GM19455 (cell line): ENCODE data around the gene COX19.

Experiments
- ATAC-seq: cut with Tn5 transposase; IDR thresholded peaks from one replicate; pipeline ENCODE4 v1.9.1; 2021; ENCODE audit not compliant: unreplicated experiment

Gene COX19

GRCh38 chr7:979151-979550, 3.8 kb upstream of the COX19 start:
- no peak for ATAC-seq

GRCh38 chr7:978416-979091, 3.2 kb upstream of the COX19 start:
- ATAC-seq, result no peak

- ATAC-seq, result no peak
Measured at GRCh38 chr7:978049-978346, 2.6 kb upstream of the COX19 start.

GRCh38 chr7:977326-978048, 2.1 kb upstream of the COX19 start:
- no peak for ATAC-seq

- no peak for ATAC-seq
Measured at GRCh38 chr7:976901-977325, 1.6 kb upstream of the COX19 start.

- ATAC-seq, result no peak
Measured at GRCh38 chr7:975702-976473, 539 bp upstream of the COX19 start.

- ATAC-seq, result no peak
Measured at GRCh38 chr7:974172-974571, 1.2 kb downstream of the COX19 start.

- no peak for ATAC-seq
Measured at GRCh38 chr7:973312-973711, 2.0 kb downstream of the COX19 start.

GRCh38 chr7:972676-973309, 2.6 kb downstream of the COX19 start:
- ATAC-seq, result no peak

GRCh38 chr7:972110-972509, 3.2 kb downstream of the COX19 start:
- no peak for ATAC-seq

- ATAC-seq, result no peak
Measured at GRCh38 chr7:970744-971143, 4.6 kb downstream of the COX19 start.

GRCh38 chr7:969403-969802, 5.9 kb downstream of the COX19 start:
- no peak for ATAC-seq

GRCh38 chr7:968205-969105, 6.9 kb downstream of the COX19 start:
- ATAC-seq, result no peak

- ATAC-seq, result no peak
Measured at GRCh38 chr7:967361-968082, 7.8 kb downstream of the COX19 start.

- no peak for ATAC-seq
Measured at GRCh38 chr7:966291-967069, 8.9 kb downstream of the COX19 start.

GRCh38 chr7:964401-965231, 10.7 kb downstream of the COX19 start:
- ATAC-seq, result no peak

- ATAC-seq, result no peak
Measured at GRCh38 chr7:963236-964078, 11.9 kb downstream of the COX19 start.
